ENCODE data around the gene FKBP9.

DNA sequence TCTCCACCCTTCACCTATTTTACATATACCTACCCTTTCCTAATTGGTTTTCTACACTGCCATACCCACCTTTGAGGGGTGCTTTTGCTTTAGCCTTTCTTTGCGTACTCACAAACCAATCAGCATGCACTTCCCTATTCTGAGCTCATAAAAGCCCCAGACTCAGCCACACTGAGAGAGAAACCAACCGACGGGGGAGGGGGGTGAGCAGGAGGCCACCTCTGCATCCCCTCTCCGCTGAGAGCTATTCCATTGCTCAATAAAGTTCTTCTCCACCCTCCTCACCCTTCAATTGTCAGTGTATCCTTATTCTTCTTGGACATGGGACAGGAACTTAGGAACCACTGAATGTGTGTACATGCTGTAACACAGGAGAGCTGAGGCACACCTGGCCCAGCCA lies 9.0 kb upstream of the FKBP9 start:
- TF ChIP-seq CTCF (conservative IDR thresholded peaks at IDR 0.05) (no peak), EZH2 (IDR thresholded peaks at IDR 0.05; ENCODE audit: low read depth) (no peak)

Measured in PC-9 (cell line).